AG04449 (cell line): ENCODE data around the gene HPS6.

Experiments
- CTCF ChIA-PET: fragments of 350-600 bp; formaldehyde crosslinking; extraction: SDS; loops from one replicate; lab custom pipeline; 2021; ENCODE audit warnings: antibody characterized with exemption; lab: Yijun Ruan, JAX
- POLR2A ChIA-PET: fragments of 400-600, 350-600 bp; formaldehyde crosslinking; extraction: SDS; loops from one replicate; lab custom pipeline; 2020; ENCODE audit warnings: antibody characterized with exemption, inconsistent platforms; lab: Yijun Ruan, JAX
- DNase-seq: peaks from one replicate; pipeline ENCODE4 v3.0.0-alpha.2; 2010; ENCODE audit warnings: low read depth, low spot score
- H3K4me3 ChIP-seq: 2 replicates; pipeline ENCODE4 v1.5.1; 2011; ENCODE audit warnings: low read depth, mild to moderate bottlenecking, control low read depth, low read length
- CTCF ChIP-seq: IDR thresholded peaks from one replicate; pipeline ENCODE4 v1.5.1; 2011; ENCODE audit warnings: mild to moderate bottlenecking, moderate library complexity, low read length, control low read depth, inconsistent platforms; ENCODE audit not compliant: insufficient read depth; ENCODE audit errors: missing control alignments

HPS6 gene

GRCh38 chr10:102106998-102107397 is 41.8 kb downstream of the HPS6 start:
- H3K4me3 ChIP-seq, result no peak overlapping the region
- ChIA-PET POLR2A (interaction anchor here (0.5 kb wide), 1 partner anchor 309 kb away, joined by 3 read pairs; no protein-coding TSS in a partner anchor), CTCF (interaction anchor here (5.8 kb wide), 1 partner anchor 34 kb away, joined by 36 read pairs; no protein-coding TSS in a partner anchor)
- no peak for DNase-seq
- no peak for TF ChIP-seq CTCF

GRCh38 chr10:102109166-102110116 is 44.3 kb downstream of the HPS6 start:
- CTCF ChIA-PET, result interaction anchor here (5.8 kb wide), 1 partner anchor 37 kb away, joined by 36 read pairs; no protein-coding TSS in a partner anchor

GRCh38 chr10:102111276-102111675 is 46.1 kb downstream of the HPS6 start:
- no peak overlapping the region for H3K4me3 ChIP-seq
- CTCF ChIA-PET, result interaction anchor here (1.6 to 1.8 kb wide), 2 partner anchors 10 to 38 kb away, joined by 7 to 13 read pairs; no protein-coding TSS in a partner anchor
- no peak for DNase-seq
- no peak for TF ChIP-seq CTCF
- POLR2A ChIA-PET, result no interaction called here

More at GRCh38 chr10:102109166-102110116, 44.3 kb downstream of the HPS6 start:
- no peak for DNase-seq
- POLR2A ChIA-PET, result interaction anchor here (0.9 kb wide), 1 partner anchor 8 kb away, joined by 3 read pairs; no protein-coding TSS in a partner anchor
- H3K4me3 ChIP-seq, result no peak overlapping the region
- no peak for TF ChIP-seq CTCF

GRCh38 chr10:102112210-102112817 is 47.2 kb downstream of the HPS6 start:
- CTCF ChIA-PET, result interaction anchor here (1.3 to 1.8 kb wide), 3 partner anchors 11 to 39 kb away, joined by 6 to 13 read pairs (median 7); no protein-coding TSS in a partner anchor
- no peak for DNase-seq
- no peak for TF ChIP-seq CTCF
- POLR2A ChIA-PET, result interaction anchor here (0.5 to 1.9 kb wide), 4 partner anchors 9 to 229 kb away, joined by 3 to 8 read pairs (median 4); no protein-coding TSS in a partner anchor
- peak overlapping the region; percentile 82 for H3K4me3 ChIP-seq

GRCh38 chr10:102113261-102113955 is 48.3 kb downstream of the HPS6 start:
- DNase-seq, result no peak
- TF ChIP-seq CTCF, result no peak
- CTCF ChIA-PET, result interaction anchor here (0.6 to 1.8 kb wide), 6 partner anchors 12 to 1114 kb away, joined by 3 to 13 read pairs (median 4); partner anchors contain the start of gene LZTS2
- POLR2A ChIA-PET, result interaction anchor here (0.5 to 1.9 kb wide), 6 partner anchors 10 to 230 kb away, joined by 3 to 8 read pairs (median 4); no protein-coding TSS in a partner anchor
- peak overlapping the region; percentile 82 for H3K4me3 ChIP-seq
